SW 1271 (cell line): ENCODE results near the gene STK4.
"Not testable (repeated sequence)": the region's sequence is repeated elsewhere in the genome, so short reads cannot be mapped to it uniquely, and the experiment has no call there.

ENCODE experiments used
- DNase-seq, 2 experiments: peaks; one replicate each; lab custom pipeline; 2025; lab: John Stamatoyannopoulos, UW

STK4 gene

GRCh38 chr20:44983093-44983674, 16.9 kb downstream of the STK4 start:
- no peak for DNase-seq

GRCh38 chr20:44988631-44989171, 22.4 kb downstream of the STK4 start:
- DNase-seq: no peak

GRCh38 chr20:44990425-44990824, 24.1 kb downstream of the STK4 start:
- DNase-seq: no peak

GRCh38 chr20:44990957-44991356, 24.6 kb downstream of the STK4 start:
- DNase-seq: no peak

GRCh38 chr20:44993343-44993742, 27.0 kb downstream of the STK4 start:
- peak in 1 of 2 experiments; percentile 58 for DNase-seq

GRCh38 chr20:44997171-44997570, 30.9 kb downstream of the STK4 start:
- DNase-seq: no peak

- DNase-seq: no peak
Observed at GRCh38 chr20:44997668-44998067, 31.4 kb downstream of the STK4 start.

GRCh38 chr20:45008521-45009049, 42.3 kb downstream of the STK4 start:
- no peak for DNase-seq

- DNase-seq: no peak
Observed at GRCh38 chr20:45010399-45010828, 44.1 kb downstream of the STK4 start.

- DNase-seq: peak in 1 of 2 experiments; percentile 75
Observed at GRCh38 chr20:45011108-45011526, 44.8 kb downstream of the STK4 start.

GRCh38 chr20:45012682-45013302, 46.5 kb downstream of the STK4 start:
- DNase-seq: peak in 1 of 2 experiments; percentile 80

- DNase-seq: not testable (repeated sequence)
Observed at GRCh38 chr20:45014131-45014530, 47.8 kb downstream of the STK4 start.

GRCh38 chr20:45014671-45015415, 48.5 kb downstream of the STK4 start:
- DNase-seq: no peak

GRCh38 chr20:45016089-45016671, 49.9 kb downstream of the STK4 start:
- no peak for DNase-seq

GRCh38 chr20:45017281-45017680, 51.0 kb downstream of the STK4 start:
- no peak for DNase-seq

GRCh38 chr20:45017857-45018256, 51.5 kb downstream of the STK4 start:
- DNase-seq: no peak

- DNase-seq: no peak
Observed at GRCh38 chr20:45019027-45019761, 52.9 kb downstream of the STK4 start.

- no peak for DNase-seq
Observed at GRCh38 chr20:45019762-45020123, 53.4 kb downstream of the STK4 start.

GRCh38 chr20:45020236-45020886, 54.0 kb downstream of the STK4 start:
- no peak for DNase-seq

GRCh38 chr20:45021631-45022030, 55.3 kb downstream of the STK4 start:
- no peak for DNase-seq

- DNase-seq: not testable (repeated sequence)
Observed at GRCh38 chr20:45023140-45023539, 56.8 kb downstream of the STK4 start.
